ACHN (cell line): ENCODE data around the gene OCIAD1.
A peak's percentile ranks its signal among the peaks of the same experiment; 100 is the strongest.
"Not testable (repeated sequence)": the region's sequence is repeated elsewhere in the genome, so short reads cannot be mapped to it uniquely, and the experiment has no call there.

ENCODE experiments used
- DNase-seq: peaks from one replicate; pipeline ENCODE4 v3.0.0-alpha.2; 2015
- in situ Hi-C: cut with HindIII; loops from 2 replicates; pipeline ENCODE4 v1.10.0; 2017; ENCODE audit warnings: low sequenced_read_pairs, low pct_ligation_motif_present, low pct_unique_long_range_greater_than_20kb

OCIAD1 gene

DNA sequence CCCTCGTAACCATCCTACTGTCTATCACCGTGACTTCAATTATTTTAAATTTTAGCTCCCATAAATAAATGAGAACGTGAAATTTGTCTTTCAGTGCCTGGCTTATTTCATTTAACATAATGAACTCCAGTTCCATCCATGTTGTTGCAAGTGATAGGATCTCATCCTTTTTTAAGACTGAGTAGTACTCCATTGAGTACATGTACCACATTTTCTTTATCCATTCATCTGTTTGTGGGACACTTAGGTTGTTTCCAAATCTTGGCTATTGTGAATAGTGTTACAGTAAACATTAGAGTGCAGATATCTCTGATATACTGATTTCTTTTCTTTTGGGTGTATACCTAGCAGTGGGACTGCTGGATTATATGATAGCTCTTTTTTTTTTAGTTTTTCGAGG, 32.8 kb downstream of the OCIAD1 start:
- in situ Hi-C loops: no loop called here
- no peak for DNase-seq

DNA sequence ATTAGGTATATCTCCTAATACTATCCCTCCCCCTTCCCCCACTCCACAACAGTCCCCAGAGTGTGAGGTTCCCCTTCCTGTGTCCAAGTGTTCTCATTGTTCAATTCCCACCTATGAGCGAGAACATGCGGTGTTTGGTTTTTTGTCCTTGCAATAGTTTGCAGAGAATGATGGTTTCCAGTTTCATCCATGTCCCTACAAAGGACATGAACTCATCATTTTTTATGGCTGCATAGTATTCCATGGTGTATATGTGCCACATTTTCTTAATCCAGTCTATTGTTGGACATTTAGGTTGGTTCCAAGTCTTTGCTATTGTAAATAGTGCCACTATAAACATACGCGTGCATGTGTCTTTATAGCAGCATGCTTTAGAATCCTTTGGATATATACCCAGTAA, 33.8 kb downstream of the OCIAD1 start:
- in situ Hi-C loops, DNase-seq: not testable (repeated sequence)

DNA sequence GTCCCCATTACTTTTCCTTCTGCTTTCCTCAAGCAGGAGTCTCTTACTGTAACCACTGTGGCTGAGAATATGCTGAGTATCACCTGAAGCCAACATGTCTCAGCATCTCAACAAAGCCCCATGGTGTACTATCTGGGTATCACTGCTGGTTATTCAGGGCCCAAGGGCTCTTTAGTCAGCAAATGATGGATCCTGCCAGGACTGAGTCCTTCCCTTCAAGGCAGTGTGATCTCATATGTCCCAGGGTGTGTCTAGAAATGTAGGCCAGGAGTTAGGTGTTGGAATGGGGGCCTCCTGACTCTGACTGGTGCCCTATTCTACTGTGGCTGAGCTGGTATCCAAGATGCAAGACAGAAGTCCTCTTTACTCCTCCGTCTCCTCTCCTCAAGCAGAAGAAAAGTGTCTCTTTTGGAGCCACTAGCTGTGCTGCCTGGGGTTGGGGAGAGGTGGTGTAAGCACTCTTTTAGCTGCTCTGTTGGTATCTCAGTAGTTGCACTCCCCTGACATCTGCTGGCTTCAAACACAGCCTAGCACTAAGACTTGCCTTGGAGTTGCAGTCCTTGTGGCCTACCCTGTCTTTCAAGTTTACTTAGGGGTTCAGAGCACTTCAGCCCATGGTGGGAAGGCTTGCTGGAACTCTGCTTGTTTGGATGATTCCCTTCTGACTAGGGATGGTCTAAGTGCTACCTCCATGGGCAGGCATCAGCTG, 47.1 kb downstream of the OCIAD1 start:
- DNase-seq: no peak
- in situ Hi-C loops: no loop called here

DNA sequence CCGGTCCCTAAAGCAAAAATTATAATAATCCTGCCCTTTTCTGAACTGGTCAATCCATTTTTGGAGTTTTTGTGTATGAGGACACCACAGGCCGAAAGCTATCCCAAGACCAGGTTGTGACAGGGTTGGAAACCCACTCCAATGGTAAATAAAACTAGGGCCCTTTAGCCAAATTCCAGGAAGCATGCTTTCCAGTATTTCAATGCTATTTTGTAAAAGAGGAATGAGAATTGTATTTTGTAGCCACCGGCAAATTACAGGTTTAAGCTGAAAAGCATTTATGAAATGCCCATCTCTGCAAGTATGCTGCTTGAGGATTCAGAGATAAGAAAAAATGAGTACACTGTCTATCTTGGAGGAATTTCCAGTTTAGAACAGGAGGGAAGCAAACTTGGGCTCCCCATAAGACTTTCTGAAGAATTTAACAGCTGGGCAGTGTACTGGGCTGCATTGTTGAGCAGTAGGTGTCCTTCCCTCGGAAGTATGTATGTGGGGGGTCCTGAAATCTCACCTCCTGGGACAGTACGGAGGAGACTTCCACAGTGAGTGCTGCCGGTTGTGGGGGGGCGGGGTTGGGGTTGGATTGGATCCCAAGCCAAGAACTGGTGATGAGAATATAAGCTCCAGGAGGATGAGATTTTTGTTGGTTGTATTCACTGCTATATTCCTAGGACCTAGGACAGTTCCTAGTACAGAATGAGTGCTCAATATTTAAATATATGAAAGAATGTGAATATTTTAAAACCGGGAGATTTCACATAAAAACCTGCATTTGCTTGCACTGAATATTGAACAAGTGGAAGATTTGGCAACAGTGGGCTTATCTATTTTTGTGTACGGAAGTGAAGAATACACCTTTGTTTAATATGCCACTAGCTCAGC, 48.9 kb downstream of the OCIAD1 start:
- DNase-seq: no peak
- in situ Hi-C loops: no loop called here

DNA sequence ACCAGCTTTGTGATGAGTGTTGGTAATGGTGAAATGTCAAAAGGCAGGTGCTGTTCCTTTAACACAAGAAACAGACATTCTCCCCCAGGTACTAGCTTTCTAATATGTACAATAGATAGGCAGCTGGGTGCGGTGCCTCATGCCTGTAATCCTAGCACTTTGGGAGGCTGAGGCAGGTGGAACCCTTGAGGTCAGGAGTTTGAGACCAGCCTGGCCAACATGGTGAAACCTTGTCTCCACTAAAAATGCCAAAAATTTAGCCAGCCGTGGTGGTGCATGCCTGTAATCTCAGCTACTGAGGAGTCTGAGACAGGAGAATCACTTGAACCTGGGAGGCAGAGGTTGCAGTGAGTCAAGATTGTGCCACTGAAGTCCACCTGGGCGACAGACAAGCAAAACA, 50.8 kb downstream of the OCIAD1 start:
- DNase-seq, in situ Hi-C loops: not testable (repeated sequence)

DNA sequence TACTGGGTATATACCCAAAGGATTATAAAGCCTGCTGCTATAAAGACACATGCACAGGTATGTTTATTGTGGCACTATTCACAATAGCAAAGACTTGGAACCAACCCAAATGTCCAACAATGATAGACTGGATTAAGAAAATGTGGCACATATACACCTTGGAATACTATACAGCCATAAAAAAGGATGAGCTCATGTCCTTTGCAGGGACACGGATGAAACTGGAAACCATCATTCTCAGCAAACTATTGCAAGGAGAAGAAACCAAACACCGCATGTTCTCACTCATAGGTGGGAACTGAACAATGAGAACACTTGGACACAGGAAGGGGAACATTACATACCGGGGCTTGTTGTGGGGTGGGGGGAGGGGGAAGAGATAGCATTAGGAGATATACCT, 58.9 kb downstream of the OCIAD1 start:
- DNase-seq, in situ Hi-C loops: not testable (repeated sequence)

DNA sequence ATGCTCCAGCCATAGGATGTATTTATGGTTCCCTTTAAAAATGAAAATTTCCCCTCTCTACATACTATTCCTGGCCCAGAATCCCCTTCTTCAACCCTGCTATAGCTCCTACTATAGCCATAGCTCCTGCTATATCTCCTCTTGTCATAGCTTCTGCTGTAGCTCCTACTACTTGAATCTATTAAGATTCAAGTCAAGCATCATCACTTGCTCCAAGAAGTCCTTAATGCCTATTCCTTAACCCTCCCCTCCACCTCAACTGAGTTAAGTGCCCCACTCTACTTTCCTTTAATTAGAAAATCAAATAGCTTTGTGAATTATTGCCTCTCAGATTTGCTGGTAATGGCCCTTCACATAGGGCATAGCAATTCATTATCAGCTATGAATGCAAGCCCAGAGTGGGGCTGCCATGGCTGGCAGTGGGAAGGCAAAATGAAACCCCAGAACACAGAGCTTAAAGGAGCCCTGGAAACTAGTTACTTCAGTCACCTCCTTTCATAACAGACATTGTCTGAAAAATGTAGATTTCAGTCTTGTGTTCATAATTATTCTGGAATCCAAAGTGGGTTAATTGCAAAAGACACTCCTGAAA, 60.2 kb downstream of the OCIAD1 start:
- DNase-seq: no peak
- in situ Hi-C loops: no loop called here

DNA sequence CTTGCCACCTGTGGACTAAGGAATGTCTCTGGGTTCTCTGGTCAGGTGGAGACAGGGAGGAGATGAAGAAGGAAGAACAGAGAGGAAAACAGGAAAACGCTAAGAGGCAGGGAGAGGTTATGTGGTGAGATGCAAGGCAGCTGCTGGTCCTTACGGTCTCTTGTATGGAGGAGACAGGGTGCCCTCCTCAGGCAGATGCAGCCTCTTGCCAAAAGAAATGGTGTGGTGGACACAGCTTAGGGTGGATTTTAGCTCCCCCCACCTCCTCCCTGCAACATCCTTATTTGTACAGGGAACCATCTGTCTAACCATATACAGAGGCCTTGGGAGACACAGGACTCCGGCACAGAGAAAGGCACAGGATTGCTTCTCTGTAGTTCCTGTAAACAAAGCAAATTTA, 66.0 kb downstream of the OCIAD1 start:
- no peak for DNase-seq

DNA sequence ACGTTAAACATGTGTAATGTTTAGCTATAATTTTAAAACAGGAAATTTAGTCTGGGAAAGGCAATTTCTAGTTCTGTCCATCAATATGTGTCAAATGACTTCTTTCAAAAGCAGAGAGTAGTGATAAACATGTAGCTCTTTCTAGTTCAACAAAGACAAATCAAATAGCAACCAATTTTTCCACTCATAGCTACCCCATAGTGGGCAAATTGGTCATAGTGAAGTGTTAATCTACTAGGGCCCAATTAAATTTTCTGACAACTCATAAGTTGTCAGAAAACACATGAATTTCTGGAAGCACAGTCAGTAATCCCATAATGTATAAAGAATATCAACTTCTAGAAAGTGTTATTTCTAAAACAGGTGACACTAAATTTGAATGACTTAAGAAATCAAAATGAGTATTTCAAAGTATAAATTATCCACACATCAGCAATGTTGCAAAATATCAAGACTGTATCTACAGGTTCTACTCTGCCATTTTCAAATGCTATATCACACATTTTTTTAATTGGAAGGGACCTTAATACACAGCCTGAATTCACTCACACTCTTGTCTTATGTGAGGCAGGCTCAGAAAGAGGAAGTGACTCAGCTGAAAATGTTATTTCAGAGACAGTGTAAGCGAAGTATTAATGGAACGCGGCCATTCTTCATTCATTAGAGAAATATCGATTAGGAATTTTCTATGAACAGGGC, 68.0 kb downstream of the OCIAD1 start:
- DNase-seq: no peak
- in situ Hi-C loops: no loop called here

More for the DNA sequence above, 66.0 kb downstream of the OCIAD1 start:
- in situ Hi-C loops: no loop called here

DNA sequence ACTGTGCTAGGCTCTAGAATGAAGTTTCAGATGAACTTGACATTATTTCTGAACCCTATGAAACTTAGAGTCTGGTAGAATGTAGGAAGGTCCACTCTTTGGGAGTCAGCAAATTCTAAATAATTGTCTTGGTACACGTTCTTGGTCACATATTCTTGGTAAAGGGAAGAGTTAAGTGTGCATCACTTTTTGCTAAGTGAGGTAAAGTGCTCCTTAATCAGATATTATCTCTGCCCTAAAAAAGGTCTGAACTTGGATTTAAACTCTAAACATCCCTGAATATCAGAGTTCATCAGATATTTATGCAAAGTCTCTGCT, 68.5 kb downstream of the OCIAD1 start:
- DNase-seq: no peak
- in situ Hi-C loops: no loop called here

DNA sequence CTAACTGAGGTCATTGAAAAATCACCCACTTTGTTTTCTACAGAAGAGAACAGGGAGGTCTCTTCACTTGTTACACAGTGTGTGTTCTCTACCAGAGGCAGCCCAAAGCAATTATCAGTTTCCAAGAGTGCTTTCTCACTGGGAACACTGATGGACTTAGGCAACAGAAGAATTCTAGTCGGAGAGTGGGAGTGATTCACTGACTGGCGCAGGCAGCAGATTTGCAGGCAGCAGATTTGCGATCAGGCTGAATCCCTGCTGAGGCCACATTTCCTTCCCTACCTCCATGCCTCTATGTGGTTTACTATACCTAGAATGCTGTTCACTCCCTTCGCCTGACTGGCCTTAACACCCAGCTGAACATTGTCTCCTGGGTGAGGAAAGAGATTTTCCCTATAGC, 69.1 kb downstream of the OCIAD1 start:
- DNase-seq: no peak
- in situ Hi-C loops: no loop called here

DNA sequence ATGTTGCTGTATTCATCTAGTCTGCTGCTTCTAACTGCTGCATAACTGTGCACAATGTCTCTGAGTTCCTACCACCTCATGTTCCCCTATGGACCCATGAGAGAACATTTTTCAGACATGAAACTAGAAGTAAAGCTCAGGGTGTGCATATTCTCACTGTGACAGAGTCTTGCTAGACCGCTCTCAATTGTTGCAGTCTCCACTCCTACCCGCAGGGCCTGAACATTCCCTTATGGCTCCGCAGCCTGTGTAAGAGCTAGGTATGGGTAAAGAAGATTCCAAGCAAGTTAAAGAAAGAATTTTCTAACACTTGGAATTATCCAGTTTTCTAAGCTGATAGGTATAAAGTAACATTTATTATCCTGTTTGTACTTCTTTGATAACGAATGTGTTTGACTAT, 70.3 kb downstream of the OCIAD1 start:
- in situ Hi-C loops: no loop called here
- no peak for DNase-seq

DNA sequence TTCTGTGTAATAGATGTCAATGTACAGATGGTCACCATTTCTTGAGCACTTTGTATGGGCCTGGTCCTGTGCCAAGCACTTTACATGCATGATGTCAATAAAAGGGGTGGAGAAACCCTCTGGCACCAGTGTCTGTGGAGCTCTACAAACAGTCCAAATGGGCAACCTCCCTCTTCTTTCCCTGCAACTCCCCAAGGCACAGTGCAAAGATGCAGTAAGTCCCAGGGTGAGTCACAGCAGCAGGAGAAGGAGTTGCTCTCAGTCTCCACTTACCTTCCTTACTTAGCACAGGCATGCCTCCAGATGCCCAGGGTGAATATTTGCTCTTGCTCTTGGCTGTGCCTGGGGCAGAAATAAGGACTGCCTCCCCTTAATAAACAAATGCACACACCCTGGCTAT, 71.4 kb downstream of the OCIAD1 start:
- in situ Hi-C loops: no loop called here
- DNase-seq: no peak

DNA sequence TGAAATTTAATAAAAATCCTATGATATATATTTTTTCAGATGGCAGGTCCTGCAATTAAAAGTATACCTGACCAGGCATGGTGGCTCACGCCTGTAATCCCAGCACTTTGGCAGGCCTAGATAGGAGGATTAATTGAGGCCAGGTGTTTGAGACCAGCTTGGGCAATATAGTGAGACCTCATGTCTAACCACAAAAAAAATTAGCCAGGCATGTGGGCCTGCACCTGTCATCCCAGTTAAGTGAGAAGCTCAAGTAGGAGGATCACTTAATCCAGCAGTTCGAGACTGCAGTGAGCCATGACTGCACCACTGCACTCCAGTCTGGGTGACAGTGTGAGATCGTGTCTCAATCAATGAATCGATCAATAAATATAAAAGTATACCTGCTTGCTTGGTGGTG, 73.2 kb downstream of the OCIAD1 start:
- no peak for DNase-seq
- in situ Hi-C loops: no loop called here

DNA sequence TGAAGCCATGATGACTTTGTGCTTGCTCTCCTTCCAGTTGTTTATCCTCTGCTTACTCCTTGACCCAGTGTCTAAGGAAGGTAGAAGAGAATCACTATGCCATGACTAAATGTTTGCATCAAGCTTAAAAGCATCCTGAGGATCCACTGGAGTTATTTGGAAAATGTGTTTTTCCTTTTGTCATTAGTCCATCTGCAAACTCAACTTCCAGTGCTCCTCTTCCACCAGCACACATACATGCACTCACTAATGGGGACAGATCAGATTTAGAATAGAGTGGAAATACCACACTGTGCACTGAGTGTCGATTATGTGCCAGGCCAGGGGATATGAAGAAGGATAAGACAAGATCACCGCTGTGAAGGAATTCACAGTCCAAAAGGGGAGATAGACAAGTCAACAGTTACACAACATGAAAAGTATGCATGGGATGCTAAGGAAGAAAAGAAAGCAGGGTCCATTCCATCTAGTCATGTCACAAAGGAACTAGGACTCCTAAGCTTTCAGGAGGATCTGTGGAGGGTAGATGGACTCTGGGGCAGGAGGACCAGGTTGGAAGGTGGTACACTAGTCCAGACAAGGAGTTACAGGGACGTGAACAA, 73.8 kb downstream of the OCIAD1 start:
- in situ Hi-C loops: no loop called here
- no peak for DNase-seq

DNA sequence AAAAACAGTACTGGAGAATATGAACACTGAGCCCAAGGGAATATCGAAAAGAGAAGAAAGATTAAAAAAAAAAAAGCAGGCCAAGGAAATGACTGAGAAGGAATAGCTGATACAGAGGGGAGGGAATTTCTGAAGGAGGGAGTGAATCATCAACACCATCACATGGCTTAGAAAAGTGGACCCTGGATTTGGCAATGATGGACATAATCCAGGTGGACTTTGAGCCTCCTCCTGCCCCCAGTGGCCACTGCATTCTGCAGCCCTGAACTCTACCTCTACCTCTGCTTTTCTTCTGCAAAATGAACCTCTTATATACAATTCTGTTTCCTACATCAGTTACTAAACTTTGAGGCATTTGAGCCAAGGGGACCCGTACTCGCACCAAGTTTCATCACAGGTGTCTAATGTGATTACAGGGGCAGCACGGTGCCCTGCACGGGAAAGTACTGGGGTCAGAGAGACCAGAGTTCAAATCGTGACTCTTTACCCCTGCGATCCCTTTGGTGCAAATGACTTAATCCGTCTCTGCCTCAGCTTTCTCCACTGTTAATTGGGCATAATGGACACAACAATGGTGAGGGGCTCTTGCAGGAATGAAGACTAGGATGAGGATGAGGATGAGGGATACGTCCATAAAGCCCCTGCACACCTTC, 74.6 kb downstream of the OCIAD1 start:
- peak; percentile 81 for DNase-seq
- in situ Hi-C loops: no loop called here

DNA sequence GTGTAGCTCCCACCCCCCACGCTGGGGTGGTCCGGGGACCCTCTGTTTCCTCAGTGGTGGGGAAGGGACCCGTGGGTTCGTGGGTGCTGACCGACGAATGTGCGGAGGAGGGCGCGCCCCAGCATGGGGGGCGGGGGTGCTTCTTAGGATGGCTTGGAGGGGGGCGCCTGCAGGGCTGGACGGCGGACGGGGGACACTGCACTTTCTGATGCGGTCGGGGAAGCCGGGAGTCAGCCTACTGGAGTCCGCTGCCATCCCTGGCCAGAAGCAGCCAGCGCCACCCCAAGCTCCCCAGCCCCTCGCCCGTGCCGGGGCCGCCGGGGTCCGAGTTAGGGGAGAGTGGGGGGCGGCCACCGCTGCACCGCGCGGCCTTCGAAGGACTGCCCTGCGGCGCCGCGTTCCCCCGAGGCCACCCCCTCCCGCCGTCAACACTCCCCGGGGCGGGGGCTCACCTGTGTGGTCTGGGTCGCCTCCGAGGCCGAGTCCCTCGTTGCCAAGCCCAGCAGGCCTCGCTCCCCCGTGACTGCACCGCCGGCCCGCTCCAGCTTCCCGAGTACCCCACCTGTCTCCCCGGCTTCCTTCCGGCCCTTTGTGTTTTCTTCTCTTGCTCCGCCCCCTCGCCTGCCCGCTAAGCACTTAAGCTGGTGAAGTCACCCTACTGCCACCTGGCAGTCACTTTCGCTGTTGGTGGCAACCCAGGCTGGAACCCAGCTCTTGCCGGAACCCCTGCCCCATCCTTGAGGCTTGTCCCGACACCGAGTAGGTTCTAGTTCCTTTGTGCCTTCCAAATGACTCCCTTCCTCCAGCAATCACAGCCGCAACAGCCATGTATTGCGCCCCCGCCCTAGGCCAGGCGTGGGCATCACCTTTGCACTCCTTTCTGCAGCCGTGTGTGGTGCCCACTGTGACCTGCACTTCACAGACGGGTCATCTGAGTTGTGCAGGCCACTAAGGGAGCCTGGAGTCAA, 75.6 kb downstream of the OCIAD1 start, which contains the start of gene OCIAD2:
TSS of gene OCIAD2 (minus strand) at position 569 of the 968 bp plus-strand sequence. CDS start 2,225 bp downstream, outside the sequence.
- peak; percentile 78 for DNase-seq
- in situ Hi-C loops: no loop called here
